PC-9 (cell line): Measurements from ENCODE around the gene BPI.

Source experiments
- EZH2 ChIP-seq: fragments of 200-600 bp; sonication (generic); IDR thresholded peaks from 2 replicates; pipeline ENCODE4 v1.8.0; 2017; ENCODE audit warnings: antibody characterized with exemption, low read depth
- TF ChIP-seq, protein P1 (sequence below): fragments of 200-600 bp; sonication (generic); conservative IDR thresholded peaks from 2 replicates; pipeline ENCODE4 v1.6.1; 2017; ENCODE audit warnings: mixed run types, antibody characterized with exemption, mild to moderate bottlenecking, moderate library complexity

DNA sequence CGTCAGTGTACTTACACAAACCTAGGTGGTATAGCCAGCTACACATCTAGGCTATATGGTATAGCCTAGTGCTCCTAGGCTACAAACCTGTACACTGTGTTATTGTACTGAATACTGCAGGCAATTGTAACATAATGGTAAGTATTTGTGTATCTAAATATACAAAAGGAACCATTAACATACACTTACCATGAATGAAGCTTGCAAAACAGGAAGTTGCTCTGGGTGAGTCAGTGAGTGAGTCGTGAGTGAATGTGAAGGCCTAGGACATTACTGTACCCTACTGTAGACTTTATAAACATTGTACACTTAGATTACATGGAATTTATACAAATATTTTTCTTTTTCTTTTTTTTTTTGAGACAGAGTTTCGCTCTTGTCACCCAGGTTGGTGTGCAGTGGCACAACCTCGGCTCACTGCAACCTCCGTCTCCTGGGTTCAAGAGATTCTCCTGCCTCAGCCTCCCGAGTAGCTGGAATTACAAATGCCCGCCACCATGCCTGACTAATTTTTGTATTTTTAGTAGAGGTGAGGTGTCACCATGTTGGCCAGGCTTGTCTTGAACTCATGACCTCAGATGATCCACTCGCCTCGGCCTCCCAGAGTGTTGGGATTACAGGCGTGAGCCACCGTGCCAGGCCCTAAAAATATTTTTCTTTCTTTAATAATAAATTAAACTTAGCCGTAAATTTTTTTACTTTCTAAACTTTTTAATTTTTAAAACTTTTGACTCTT, 28.0 kb upstream of the BPI start:
- TF ChIP-seq, protein P1, sequence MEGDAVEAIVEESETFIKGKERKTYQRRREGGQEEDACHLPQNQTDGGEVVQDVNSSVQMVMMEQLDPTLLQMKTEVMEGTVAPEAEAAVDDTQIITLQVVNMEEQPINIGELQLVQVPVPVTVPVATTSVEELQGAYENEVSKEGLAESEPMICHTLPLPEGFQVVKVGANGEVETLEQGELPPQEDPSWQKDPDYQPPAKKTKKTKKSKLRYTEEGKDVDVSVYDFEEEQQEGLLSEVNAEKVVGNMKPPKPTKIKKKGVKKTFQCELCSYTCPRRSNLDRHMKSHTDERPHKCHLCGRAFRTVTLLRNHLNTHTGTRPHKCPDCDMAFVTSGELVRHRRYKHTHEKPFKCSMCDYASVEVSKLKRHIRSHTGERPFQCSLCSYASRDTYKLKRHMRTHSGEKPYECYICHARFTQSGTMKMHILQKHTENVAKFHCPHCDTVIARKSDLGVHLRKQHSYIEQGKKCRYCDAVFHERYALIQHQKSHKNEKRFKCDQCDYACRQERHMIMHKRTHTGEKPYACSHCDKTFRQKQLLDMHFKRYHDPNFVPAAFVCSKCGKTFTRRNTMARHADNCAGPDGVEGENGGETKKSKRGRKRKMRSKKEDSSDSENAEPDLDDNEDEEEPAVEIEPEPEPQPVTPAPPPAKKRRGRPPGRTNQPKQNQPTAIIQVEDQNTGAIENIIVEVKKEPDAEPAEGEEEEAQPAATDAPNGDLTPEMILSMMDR, result no peak
- no peak for TF ChIP-seq EZH2
